Sigmoid colon (tissue), 3 donors: ENCODE data around the gene PRSS48.

Source experiments
- CTCF ChIP-seq, 4 experiments: fragments of 450-650 bp in 3 of 4; fragments of 200-600 bp in 1 of 4; IDR thresholded peaks; one replicate each; pipeline ENCODE4 v1.5.1; 2016 to 2019; ENCODE audit warnings: antibody characterized with exemption in 4 of 4, mild to moderate bottlenecking in 3 of 4, moderate library complexity in 2 of 4
- POLR2A ChIP-seq, 2 donors: fragments of 450-650 bp; IDR thresholded peaks; one replicate each; pipeline ENCODE4 v1.6.1; 2016; ENCODE audit warnings: antibody characterized with exemption in 2 of 2, mild to moderate bottlenecking in 2 of 2, moderate library complexity in 2 of 2

GRCh38 chr4:151267104-151267503 lies 9.9 kb upstream of the PRSS48 start:
- TF ChIP-seq POLR2A (IDR thresholded peaks at IDR 0.05) (no peak), CTCF (IDR thresholded peaks at IDR 0.05) (no peak)
